Measurements from ENCODE around the gene FMNL1. TPM values are rescaled to one million over a fixed set of nuclear protein-coding genes. Genes with fewer than 3 reads are reported as not detected.

FMNL1 gene
- total and polyA plus RNA-seq, 3 donors from 2014 or later = 11.1 to 15.8 (median 13.9) TPM

DNA sequence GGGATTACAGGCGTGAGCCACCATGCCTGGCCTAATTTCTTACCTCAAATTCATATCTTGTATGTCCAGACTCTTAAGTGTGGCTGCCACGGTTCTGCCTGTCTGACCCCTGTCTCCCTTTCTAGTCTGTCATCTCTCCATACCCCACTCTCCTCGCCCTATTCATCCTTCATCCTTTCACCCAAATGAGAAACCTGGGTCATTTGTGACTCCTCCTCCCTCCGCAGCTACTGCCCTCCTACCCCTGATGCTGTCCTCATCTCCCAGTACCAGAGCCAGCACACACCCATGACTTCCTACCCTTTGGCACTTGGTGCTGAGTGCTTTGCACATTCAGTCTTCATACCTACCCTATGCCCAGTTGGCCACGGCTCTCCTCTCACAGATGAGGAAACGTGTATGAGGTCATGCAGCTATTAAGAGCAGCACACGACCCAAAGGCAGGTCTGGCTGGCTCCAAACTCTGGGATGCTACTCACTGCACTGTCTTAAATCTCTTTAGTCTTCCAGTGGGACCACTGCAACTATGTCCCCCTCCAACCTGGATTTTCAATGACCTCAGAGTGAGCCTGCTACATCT is 38.6 kb downstream of the FMNL1 start:
- no peak for DNase-seq
- Histone ChIP-seq H3K4me3 (no peak overlapping the region), H3K4me1 (peaks cover 12% of the 10 kb centered on the region), H3K36me3 (ENCODE audit: low read depth, missing control alignments) (no peaks in the 10 kb centered on the region), H3K27ac (no peak overlapping the region), H3K9me3 (no peaks in the 10 kb centered on the region), H3K27me3 (no peaks in the 10 kb centered on the region)
- TF ChIP-seq, protein P1, sequence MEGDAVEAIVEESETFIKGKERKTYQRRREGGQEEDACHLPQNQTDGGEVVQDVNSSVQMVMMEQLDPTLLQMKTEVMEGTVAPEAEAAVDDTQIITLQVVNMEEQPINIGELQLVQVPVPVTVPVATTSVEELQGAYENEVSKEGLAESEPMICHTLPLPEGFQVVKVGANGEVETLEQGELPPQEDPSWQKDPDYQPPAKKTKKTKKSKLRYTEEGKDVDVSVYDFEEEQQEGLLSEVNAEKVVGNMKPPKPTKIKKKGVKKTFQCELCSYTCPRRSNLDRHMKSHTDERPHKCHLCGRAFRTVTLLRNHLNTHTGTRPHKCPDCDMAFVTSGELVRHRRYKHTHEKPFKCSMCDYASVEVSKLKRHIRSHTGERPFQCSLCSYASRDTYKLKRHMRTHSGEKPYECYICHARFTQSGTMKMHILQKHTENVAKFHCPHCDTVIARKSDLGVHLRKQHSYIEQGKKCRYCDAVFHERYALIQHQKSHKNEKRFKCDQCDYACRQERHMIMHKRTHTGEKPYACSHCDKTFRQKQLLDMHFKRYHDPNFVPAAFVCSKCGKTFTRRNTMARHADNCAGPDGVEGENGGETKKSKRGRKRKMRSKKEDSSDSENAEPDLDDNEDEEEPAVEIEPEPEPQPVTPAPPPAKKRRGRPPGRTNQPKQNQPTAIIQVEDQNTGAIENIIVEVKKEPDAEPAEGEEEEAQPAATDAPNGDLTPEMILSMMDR (IDR thresholded peaks at IDR 0.05) = no peak
- TF ChIP-seq POLR2A (IDR thresholded peaks at IDR 0.05) = no peak
- WGBS, 2 donors = 90% methylated on average over 7 of the region's 7 CpGs
- intact Hi-C loops (cut with DNase I; ENCODE audit: low total_unique reads) = no loop called here

DNA sequence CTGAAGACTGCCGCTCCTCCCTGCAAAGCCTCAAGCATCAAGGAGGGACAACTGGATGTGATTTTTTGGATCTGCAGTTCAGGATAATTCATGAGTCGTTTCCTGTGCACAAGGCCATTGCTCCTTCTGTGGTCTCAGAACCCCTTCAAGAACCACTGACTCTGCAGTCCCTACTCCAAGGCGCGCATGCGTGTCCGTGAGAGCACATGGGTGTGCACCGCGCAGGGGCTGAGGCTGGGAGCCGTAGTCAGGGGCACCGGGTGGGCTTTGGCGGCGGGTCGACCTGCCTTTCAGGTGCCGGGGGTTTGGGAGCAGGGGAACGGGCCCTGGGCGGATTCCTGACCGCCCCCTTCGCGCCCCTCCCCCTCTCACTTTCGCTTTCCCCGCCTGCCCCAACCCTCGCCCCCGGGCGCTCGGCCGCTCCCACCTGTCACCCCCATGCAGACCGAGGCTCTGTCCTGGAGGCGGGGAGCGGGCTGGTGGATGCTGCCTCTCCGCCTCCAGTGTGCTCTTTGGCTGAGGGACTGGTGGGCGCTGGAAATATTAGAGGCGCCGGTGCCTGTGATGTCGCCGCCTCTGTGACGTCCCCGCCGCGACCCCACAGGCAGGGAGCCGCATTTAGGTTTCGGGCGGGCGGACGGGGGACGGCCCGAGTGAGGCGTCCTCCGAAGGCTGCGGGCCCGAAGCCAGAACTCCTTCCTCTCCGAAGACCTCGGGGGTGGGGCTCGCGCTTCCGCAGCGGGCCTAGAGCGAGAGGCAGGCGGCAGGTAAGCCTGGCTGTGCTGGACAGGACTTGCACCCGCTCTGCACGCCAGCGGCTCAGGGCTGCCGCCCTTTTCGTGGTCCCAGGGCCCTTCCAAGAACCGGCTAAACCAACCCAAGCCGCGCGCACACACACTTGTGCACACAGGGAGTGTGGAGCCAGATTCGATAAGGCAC is 40.2 kb downstream of the FMNL1 start, which contains the start of gene SPATA32:
Gene SPATA32, minus strand, starts transcription at position 518 of the 939 bp plus-strand sequence. Its CDS starts 78 bp downstream, at position 440.
- peak within 1 kb of the TSS; percentile 16 to 66 for H3K27ac ChIP-seq
- intact Hi-C loops (cut with DNase I; ENCODE audit: low total_unique reads) = no loop called here
- TF ChIP-seq, protein P1 (IDR thresholded peaks at IDR 0.05) = no peak
- no peak for TF ChIP-seq POLR2A (IDR thresholded peaks at IDR 0.05)
- H3K4me3 ChIP-seq = peak within 1 kb of the TSS; percentile 60 to 72
- WGBS, 2 donors = 1 to 14% methylated on average over 2 to 52 of the region's 68 CpGs
- peaks cover 12% of the 10 kb centered on the region for H3K4me1 ChIP-seq
- DNase-seq = peak; percentile 75
- H3K27me3 ChIP-seq = no peaks in the 10 kb centered on the region
- no peaks in the 10 kb centered on the region for H3K9me3 ChIP-seq
- H3K36me3 ChIP-seq (ENCODE audit: low read depth, missing control alignments) = no peaks in the 10 kb centered on the region

GRCh38 chr17:45262516-45263476 is 41.1 kb downstream of the FMNL1 start:
- peaks cover 12% of the 10 kb centered on the region for H3K4me1 ChIP-seq
- H3K27ac ChIP-seq = no peak overlapping the region
- no peaks in the 10 kb centered on the region for H3K27me3 ChIP-seq
- no peak for DNase-seq
- 42 to 48% methylated on average over 15 to 18 of the region's 18 CpGs for WGBS, 2 donors
- no peak for TF ChIP-seq POLR2A (IDR thresholded peaks at IDR 0.05)
- TF ChIP-seq, protein P1 (IDR thresholded peaks at IDR 0.05) = no peak
- H3K4me3 ChIP-seq = peak overlapping the region; percentile 60 to 72
- H3K9me3 ChIP-seq = no peaks in the 10 kb centered on the region
- intact Hi-C loops (cut with DNase I; ENCODE audit: low total_unique reads) = no loop called here
- no peaks in the 10 kb centered on the region for H3K36me3 ChIP-seq (ENCODE audit: low read depth, missing control alignments)

- no peaks in the 10 kb centered on the region for H3K27me3 ChIP-seq
- WGBS, 2 donors = 72% methylated on average over 7 of the region's 7 CpGs; no CpG with 5 or more reads in 1 of the 2 donors
- no peak overlapping the region for H3K4me3 ChIP-seq
- no peak overlapping the region for H3K27ac ChIP-seq
- no peaks in the 10 kb centered on the region for H3K36me3 ChIP-seq (ENCODE audit: low read depth, missing control alignments)
- no peaks in the 10 kb centered on the region for H3K9me3 ChIP-seq
- intact Hi-C loops (cut with DNase I; ENCODE audit: low total_unique reads) = no loop called here
- TF ChIP-seq, protein P1 (IDR thresholded peaks at IDR 0.05) = no peak
- TF ChIP-seq POLR2A (IDR thresholded peaks at IDR 0.05) = no peak
- no peak for DNase-seq
- H3K4me1 ChIP-seq = peaks cover 12% of the 10 kb centered on the region
These were observed 41.8 kb downstream of the FMNL1 start for GRCh38 chr17:45263477-45263860.
